Kidney epithelial cell (primary cell): ENCODE results near the gene GPR132. TPM values are rescaled to one million over a fixed set of nuclear protein-coding genes. Genes with fewer than 3 reads are reported as not detected.

ENCODE experiments used
- DNase-seq: peaks from one replicate; pipeline ENCODE4 v3.0.0-alpha.2; 2010; ENCODE audit warnings: low read depth
- H3K27me3 ChIP-seq: 2 replicates; pipeline ENCODE4 v1.6.0; 2011; ENCODE audit warnings: low read length; ENCODE audit not compliant: control insufficient read depth, insufficient read depth
- H3K36me3 ChIP-seq: 2 replicates; pipeline ENCODE4 v1.5.1; 2011; ENCODE audit warnings: low read length; ENCODE audit not compliant: control insufficient read depth, insufficient read depth
- H3K4me3 ChIP-seq: 2 replicates; pipeline ENCODE4 v1.5.1; 2011; ENCODE audit warnings: low read depth, mild to moderate bottlenecking, control low read depth, low read length
- total RNA-seq: library from RNA; depleted of rRNA; stranded (reverse); fragments of >200 nt; gene quantifications from 2 replicates; pipeline ENCODE4 v1.2.3, GENCODE V29; 2015
- TF ChIP-seq, protein P1 (sequence below): IDR thresholded peaks from 2 replicates; pipeline ENCODE4 v1.5.1; 2011; ENCODE audit warnings: mild to moderate bottlenecking, moderate library complexity, low read length, control low read depth, inconsistent platforms; ENCODE audit not compliant: insufficient read depth, poor library complexity, severe bottlenecking

The GPR132 gene
- total RNA-seq, 1 donor from 2014 or later: 1.7 TPM

DNA sequence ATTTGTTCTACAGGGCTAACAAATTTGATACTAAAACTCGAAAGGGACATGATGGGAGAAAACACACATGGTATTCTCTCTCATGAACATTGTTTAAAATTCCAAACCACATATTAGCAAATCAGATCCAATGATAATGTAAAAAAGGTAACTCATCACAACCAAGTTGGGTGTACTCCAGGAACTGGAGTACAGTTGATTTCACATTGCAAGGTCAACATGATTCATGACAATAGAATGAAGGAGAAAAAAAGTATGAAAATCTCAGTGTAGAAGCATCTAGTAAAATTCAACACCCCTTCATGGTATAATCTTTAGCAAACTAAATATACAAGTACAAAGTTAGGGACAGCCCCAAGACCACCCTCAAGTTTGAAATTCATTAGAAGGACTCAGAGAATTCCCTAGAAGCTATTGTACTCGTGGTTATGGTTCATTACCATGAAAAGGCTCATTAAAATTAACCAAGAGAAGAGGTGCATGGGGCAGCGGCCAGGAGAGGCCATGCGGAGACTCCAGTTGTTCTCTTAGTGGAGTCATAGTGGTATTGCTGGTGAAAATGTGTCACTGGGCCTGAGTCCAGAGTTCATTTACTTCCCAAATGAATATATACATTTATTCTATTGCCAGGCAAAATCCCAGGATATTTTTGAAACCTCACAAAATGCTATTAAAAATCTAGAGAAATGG, 41.3 kb downstream of the GPR132 start:
- DNase-seq: peak; percentile 67
- H3K36me3 ChIP-seq: no peaks in the 10 kb centered on the region
- H3K27me3 ChIP-seq: no peaks in the 10 kb centered on the region
- no peak overlapping the region for H3K4me3 ChIP-seq
- TF ChIP-seq, protein P1, sequence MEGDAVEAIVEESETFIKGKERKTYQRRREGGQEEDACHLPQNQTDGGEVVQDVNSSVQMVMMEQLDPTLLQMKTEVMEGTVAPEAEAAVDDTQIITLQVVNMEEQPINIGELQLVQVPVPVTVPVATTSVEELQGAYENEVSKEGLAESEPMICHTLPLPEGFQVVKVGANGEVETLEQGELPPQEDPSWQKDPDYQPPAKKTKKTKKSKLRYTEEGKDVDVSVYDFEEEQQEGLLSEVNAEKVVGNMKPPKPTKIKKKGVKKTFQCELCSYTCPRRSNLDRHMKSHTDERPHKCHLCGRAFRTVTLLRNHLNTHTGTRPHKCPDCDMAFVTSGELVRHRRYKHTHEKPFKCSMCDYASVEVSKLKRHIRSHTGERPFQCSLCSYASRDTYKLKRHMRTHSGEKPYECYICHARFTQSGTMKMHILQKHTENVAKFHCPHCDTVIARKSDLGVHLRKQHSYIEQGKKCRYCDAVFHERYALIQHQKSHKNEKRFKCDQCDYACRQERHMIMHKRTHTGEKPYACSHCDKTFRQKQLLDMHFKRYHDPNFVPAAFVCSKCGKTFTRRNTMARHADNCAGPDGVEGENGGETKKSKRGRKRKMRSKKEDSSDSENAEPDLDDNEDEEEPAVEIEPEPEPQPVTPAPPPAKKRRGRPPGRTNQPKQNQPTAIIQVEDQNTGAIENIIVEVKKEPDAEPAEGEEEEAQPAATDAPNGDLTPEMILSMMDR: no peak

DNA sequence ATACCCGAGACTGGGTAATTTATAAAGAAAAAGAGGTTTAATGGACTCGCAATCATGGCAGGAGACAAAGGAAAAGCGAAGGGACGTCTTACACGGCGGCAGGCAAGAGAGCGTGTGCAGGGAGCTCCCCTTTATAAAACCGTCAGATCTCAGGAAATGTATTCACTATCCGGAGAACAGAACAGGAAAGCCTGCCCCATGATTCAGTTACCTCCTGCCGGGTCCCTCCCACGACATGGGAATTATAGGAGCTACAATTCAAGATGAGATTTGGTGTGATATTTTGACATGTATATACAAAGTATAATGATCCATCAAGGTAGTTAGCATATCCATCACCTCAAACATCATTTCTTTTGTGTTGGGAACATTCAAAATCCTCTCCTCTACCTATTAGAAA, 42.1 kb downstream of the GPR132 start:
- DNase-seq: no peak
- H3K27me3 ChIP-seq: no peaks in the 10 kb centered on the region
- TF ChIP-seq, protein P1: no peak
- no peaks in the 10 kb centered on the region for H3K36me3 ChIP-seq
- no peak overlapping the region for H3K4me3 ChIP-seq

DNA sequence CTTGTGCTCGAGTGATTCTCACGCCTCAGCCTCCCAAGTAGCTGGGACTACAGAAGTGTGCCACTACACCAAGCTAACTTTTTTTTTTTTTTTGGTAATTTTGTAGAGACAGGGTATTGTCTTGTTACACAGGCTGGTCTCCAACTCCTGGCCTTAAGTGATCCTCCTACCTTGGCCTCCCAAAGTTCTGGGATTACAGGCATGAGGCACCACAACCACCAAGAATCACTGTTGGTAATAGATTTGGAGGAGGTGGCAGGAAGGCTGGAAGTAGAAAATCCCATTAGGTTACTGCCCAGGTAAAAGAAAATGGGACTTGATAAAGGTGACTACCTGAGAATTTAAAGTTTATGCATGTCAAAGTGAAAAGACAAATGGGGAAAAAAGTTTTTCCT, 43.0 kb downstream of the GPR132 start:
- Histone ChIP-seq H3K27me3 (no peaks in the 10 kb centered on the region), H3K4me3 (peak overlapping the region; percentile 47), H3K36me3 (no peaks in the 10 kb centered on the region)
- TF ChIP-seq, protein P1: no peak
- DNase-seq: no peak

DNA sequence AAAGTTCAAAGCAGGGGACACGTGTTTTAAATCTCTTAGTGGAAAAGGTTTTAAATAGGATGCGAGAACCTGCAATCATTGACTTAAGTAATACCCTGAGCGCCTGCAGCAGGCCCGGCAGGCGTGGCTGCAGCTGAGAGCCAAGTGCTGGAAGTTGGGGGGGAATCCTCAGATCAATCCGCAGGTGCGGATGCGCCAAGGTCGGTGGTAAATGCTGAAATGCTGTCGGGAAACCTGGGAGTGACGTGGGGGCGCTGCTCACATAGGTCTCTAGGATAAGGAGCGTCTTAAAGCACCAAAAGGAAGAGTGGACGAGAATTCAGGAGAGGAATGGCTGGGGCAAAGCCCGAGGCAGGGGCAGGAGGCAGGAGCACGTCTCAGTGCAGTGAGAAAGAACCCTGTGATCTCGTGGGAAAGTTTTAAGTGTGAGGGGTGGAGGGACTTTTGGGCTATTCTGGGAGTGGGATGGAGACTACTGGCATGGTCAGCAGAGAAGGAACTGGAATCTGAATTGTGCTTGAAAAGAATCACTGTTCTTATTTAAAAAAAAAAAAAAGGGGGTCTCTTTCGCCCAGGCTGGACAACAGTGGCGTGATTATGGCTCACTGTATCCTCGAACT, 43.5 kb downstream of the GPR132 start:
- TF ChIP-seq, protein P1: no peak
- Histone ChIP-seq H3K27me3 (no peaks in the 10 kb centered on the region), H3K36me3 (no peaks in the 10 kb centered on the region), H3K4me3 (peak overlapping the region; percentile 47)
- DNase-seq: no peak

DNA sequence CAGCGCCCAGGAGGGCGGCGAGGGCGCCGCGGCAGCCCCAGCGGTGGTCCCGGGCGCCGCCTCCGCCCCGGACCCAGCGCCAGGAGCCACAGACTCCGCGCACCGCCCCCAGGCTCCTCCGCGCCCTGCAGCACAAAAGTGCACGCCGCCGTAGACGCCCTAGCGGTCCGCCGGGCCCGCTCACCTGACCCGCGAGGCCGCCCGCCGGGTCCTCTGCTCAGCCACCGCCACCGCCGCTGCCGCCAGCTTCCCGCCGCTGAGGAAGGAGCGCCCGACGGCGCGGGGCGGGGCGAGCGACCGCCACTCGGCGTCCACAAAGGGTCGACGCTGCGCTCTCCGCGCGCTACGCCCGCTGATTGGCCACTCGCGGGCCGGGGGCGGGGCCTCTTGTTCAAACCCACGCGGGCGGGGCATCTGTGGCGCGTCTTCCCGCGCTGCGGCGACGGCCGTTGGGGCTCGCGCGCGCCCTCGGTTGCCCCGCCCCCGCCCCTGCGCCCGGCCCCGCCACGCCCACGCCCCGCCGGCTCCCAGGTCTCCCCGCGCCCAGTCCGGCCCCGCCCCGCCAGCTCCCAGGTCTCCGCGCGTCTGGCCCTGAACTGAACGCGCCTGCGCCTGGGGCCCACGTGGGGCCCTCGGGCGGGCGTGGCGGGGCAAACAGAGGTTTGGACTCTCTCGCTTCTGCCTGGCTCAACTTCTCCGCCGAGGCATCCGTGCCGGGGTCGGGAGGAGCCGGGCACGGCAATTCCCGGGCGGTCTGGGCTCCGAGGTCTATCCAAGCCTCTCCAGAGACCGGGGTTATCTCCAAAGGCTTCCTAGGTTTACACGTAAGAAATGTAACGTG, 44.2 kb downstream of the GPR132 start, which contains the start of gene CDCA4:
CDCA4 (minus strand) TSS at position 269 of the 841 bp plus-strand sequence. CDS start 9,154 bp downstream, outside the sequence.
- no peaks in the 10 kb centered on the region for H3K27me3 ChIP-seq
- peak; percentile 60 for DNase-seq
- TF ChIP-seq, protein P1: no peak

More for the DNA sequence above, 44.2 kb downstream of the GPR132 start, which contains the start of gene CDCA4:
- Histone ChIP-seq H3K36me3 (no peaks in the 10 kb centered on the region), H3K4me3 (peak within 1 kb of the TSS; percentile 58)
